GM21737 (cell line): ENCODE data around the gene ZNF26.

Experiments
- ATAC-seq: cut with Tn5 transposase; IDR thresholded peaks from one replicate; pipeline ENCODE4 v1.9.1; 2021; ENCODE audit warnings: mild to moderate bottlenecking, moderate library complexity; ENCODE audit not compliant: unreplicated experiment

The ZNF26 gene

GRCh38 chr12:133058203-133059113 is 72.3 kb downstream of the ZNF26 start:
- no peak for ATAC-seq

GRCh38 chr12:133061954-133062353 is 75.8 kb downstream of the ZNF26 start:
- no peak for ATAC-seq

GRCh38 chr12:133063556-133063955 is 77.4 kb downstream of the ZNF26 start:
- ATAC-seq = no peak

- ATAC-seq = no peak
These were observed 87.7 kb downstream of the ZNF26 start for GRCh38 chr12:133073836-133074235.
